Measurements from ENCODE around the gene C2CD4D. TPM values are rescaled to one million over a fixed set of nuclear protein-coding genes. Genes with fewer than 3 reads are reported as not detected.

The C2CD4D gene
- total and polyA plus RNA-seq, 2 of the 13 experiments (the other 11 are each of a cell fraction or from before 2014, with no cell fraction given), result not detected

DNA sequence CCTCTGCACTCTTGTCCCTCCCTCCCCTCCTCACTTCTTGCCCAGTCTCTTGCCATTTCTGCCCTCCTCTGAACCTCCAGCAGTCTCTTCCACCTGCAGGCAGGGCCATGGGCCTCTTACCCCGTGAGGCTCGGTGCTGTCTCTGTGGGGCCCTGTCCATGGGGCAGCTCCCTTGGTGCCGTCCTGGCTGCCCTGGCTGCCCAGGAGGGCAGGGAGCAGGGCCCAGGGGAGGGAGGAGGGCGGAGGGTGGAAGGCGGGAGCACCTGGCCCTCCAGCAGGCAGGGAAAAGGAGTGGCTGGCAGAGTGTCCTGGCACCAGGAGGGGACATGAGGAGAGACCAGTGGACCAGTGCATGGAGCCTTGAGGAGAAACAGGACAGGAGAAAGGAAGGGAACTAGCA, 8.0 kb downstream of the C2CD4D start, which contains the start of gene RORC (continued):
- no peak for TF ChIP-seq GATA4 (IDR thresholded peaks at IDR 0.05; ENCODE audit: borderline replicate concordance, low read depth)
- TF ChIP-seq HOXA9 (CRISPR knock-in tag; IDR thresholded peaks at IDR 0.05; ENCODE audit: borderline replicate concordance), result no peak; the same call in 1 of the 2 replicates
- TF ChIP-seq, protein P1, sequence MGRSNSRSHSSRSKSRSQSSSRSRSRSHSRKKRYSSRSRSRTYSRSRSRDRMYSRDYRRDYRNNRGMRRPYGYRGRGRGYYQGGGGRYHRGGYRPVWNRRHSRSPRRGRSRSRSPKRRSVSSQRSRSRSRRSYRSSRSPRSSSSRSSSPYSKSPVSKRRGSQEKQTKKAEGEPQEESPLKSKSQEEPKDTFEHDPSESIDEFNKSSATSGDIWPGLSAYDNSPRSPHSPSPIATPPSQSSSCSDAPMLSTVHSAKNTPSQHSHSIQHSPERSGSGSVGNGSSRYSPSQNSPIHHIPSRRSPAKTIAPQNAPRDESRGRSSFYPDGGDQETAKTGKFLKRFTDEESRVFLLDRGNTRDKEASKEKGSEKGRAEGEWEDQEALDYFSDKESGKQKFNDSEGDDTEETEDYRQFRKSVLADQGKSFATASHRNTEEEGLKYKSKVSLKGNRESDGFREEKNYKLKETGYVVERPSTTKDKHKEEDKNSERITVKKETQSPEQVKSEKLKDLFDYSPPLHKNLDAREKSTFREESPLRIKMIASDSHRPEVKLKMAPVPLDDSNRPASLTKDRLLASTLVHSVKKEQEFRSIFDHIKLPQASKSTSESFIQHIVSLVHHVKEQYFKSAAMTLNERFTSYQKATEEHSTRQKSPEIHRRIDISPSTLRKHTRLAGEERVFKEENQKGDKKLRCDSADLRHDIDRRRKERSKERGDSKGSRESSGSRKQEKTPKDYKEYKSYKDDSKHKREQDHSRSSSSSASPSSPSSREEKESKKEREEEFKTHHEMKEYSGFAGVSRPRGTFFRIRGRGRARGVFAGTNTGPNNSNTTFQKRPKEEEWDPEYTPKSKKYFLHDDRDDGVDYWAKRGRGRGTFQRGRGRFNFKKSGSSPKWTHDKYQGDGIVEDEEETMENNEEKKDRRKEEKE (IDR thresholded peaks at IDR 0.05), result no peak
- 0 out of 2 replicates have a peak, but pooled peaks have one; percentile 20 for TF ChIP-seq ZFY (CRISPR knock-in tag; IDR thresholded peaks at IDR 0.05)

GRCh38 chr1:151831256-151831591, 8.4 kb downstream of the C2CD4D start:
- H3K4me2 ChIP-seq (ENCODE audit: low read depth, low read length), result peak overlapping the region; percentile 100
- TF ChIP-seq BRD4 (CRISPR knock-in tag; IDR thresholded peaks at IDR 0.05) (no peak), ZNF83 (CRISPR knock-in tag; IDR thresholded peaks at IDR 0.05; ENCODE audit: borderline replicate concordance) (no peak), YEATS4 (CRISPR knock-in tag; IDR thresholded peaks at IDR 0.05; ENCODE audit: borderline replicate concordance) (no peak), RXRA (CRISPR knock-in tag; IDR thresholded peaks at IDR 0.05) (no peak), ZKSCAN5 (CRISPR knock-in tag; IDR thresholded peaks at IDR 0.05) (no peak), ZNF639 (CRISPR knock-in tag; conservative IDR thresholded peaks at IDR 0.05) (no peak)
- TF ChIP-seq, protein P2, sequence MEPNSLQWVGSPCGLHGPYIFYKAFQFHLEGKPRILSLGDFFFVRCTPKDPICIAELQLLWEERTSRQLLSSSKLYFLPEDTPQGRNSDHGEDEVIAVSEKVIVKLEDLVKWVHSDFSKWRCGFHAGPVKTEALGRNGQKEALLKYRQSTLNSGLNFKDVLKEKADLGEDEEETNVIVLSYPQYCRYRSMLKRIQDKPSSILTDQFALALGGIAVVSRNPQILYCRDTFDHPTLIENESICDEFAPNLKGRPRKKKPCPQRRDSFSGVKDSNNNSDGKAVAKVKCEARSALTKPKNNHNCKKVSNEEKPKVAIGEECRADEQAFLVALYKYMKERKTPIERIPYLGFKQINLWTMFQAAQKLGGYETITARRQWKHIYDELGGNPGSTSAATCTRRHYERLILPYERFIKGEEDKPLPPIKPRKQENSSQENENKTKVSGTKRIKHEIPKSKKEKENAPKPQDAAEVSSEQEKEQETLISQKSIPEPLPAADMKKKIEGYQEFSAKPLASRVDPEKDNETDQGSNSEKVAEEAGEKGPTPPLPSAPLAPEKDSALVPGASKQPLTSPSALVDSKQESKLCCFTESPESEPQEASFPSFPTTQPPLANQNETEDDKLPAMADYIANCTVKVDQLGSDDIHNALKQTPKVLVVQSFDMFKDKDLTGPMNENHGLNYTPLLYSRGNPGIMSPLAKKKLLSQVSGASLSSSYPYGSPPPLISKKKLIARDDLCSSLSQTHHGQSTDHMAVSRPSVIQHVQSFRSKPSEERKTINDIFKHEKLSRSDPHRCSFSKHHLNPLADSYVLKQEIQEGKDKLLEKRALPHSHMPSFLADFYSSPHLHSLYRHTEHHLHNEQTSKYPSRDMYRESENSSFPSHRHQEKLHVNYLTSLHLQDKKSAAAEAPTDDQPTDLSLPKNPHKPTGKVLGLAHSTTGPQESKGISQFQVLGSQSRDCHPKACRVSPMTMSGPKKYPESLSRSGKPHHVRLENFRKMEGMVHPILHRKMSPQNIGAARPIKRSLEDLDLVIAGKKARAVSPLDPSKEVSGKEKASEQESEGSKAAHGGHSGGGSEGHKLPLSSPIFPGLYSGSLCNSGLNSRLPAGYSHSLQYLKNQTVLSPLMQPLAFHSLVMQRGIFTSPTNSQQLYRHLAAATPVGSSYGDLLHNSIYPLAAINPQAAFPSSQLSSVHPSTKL (CRISPR knock-in tag; IDR thresholded peaks at IDR 0.05), result no peak
- TF ChIP-seq, protein P1 (IDR thresholded peaks at IDR 0.05), result no peak

More at GRCh38 chr1:151831256-151831591, 8.4 kb downstream of the C2CD4D start:
- peak overlapping the region; percentile 47 for H2AFZ ChIP-seq (ENCODE audit: low read length)
- H3K27me3 ChIP-seq (ENCODE audit: control insufficient read depth in 1 of 2, insufficient read depth in 2 of 2, low read length in 2 of 2), result no peaks in the 10 kb centered on the region; a peak in 2 of 5 replicates
- 2% methylated on average over 3 of the region's 4 CpGs for WGBS (ENCODE audit: low lambda C conversion rate)
- ChIA-PET POLR2A (interaction anchor here (0.9 to 2.0 kb wide), 6 partner anchors 9 to 459 kb away, joined by 3 to 10 read pairs (median 4); partner anchors contain the start of genes C2CD4D, MRPL9, SELENBP1 and SNX27), CTCF (ENCODE audit: low intra/inter-chr PET ratio, low total read pairs) (no interaction called here)
- intact Hi-C loops (cut with micrococcal nuclease; ENCODE audit: unreplicated experiment), result loop anchor here (5.0 to 10.0 kb wide), 4 partner anchors 39 to 386 kb away; partner anchors contain the start of genes MRPL9, TDRKH and TUFT1
- ATAC-seq (peak; percentile 1; the same call in 2 of the 3 replicates), DNase-seq (ENCODE audit: low spot score) (no peak), FAIRE-seq (no peak)
- in situ Hi-C loops (cut with HindIII; ENCODE audit: extremely low pct_ligation_motif_present, low pct_unique_long_range_greater_than_20kb), result loop anchor here (10.0 kb wide), 2 partner anchors 116 to 236 kb away; partner anchors contain the start of gene CELF3
- peak overlapping the region; percentile 57 for H3K27ac ChIP-seq (ENCODE audit: extremely low read length, insufficient read depth, low read length)
- H3K9me3 ChIP-seq (ENCODE audit: low read length), result no peaks in the 10 kb centered on the region
- peak overlapping the region; percentile 74 for H3K9ac ChIP-seq (ENCODE audit: insufficient read depth, low read depth, low read length)
- no peaks in the 10 kb centered on the region for H3K79me2 ChIP-seq (ENCODE audit: insufficient read depth, low read length)
- H3K4me3 ChIP-seq (replicated peaks in 1 of 3; ENCODE audit: insufficient read depth in 1 of 3, low read depth in 2 of 3, low read length in 3 of 3), result peak overlapping the region; percentile 60 to 83 (median 65)
- H3K36me3 ChIP-seq (replicated peaks in 1 of 2; ENCODE audit: control insufficient read depth in 1 of 2, insufficient read depth in 2 of 2, low read length in 2 of 2), result no peaks in the 10 kb centered on the region
- TSS peak; percentile 60 for BruUV-seq (replicated peaks)
- H4K20me1 ChIP-seq (ENCODE audit: insufficient read depth, low read length), result no peaks in the 10 kb centered on the region
- H3K4me1 ChIP-seq (ENCODE audit: insufficient read depth, low read length), result peaks cover 63% of the 10 kb centered on the region

All from HepG2 (cell line).